Islet of Langerhans (tissue), 1 donor: ENCODE measurements around the gene AXIN2.
A peak's percentile ranks its signal among the peaks of the same experiment; 100 is the strongest.

Experiments used
- FAIRE-seq: peaks from one replicate; lab custom pipeline; 2011; peaks lifted over from hg19 to GRCh38; lab: Jason Lieb, UNC

AXIN2 gene

DNA sequence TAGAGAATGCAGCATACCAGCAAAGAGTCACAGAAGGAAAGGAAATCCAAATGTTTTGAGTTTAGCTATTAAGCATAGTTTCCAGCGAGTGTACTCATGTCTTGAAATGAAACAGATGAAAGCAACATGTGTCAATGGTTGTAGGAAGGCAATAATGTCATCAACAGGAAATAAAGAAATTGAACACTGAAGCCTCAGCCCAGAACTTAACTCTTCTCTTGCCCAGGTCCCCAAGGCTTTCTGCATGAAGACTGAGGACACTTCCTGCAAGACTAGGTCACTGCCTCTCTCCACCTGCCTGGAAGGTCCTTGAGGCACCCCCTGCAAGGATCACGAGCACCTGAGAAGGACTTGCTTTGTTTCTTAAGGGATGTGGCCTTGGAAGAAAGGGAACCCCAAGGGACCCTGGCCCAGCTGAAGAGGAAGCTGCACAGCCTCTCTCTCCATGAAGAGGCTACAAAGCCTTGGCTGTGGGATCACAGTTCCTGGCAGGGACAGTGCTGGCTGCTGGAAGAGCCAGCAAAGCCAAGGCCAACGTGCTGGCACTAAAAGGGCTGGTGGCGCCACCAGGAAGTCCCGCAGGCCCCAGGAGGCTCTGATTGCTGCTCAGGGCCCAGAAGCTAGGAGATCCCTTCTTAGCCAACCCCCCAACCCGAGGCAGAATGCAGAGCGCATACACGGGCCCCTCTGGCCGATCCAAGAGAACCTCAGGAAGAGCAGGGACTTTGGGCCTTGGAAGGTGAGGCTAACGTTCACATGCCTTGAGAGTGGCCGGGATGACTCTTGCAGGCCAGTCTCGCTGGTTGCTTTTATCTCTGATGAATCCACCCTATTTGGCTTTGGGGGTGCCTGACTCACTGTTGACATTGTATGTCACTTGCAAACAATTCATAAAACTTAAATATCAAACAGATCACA lies 23.4 kb upstream of the AXIN2 start:
- FAIRE-seq: no peak

DNA sequence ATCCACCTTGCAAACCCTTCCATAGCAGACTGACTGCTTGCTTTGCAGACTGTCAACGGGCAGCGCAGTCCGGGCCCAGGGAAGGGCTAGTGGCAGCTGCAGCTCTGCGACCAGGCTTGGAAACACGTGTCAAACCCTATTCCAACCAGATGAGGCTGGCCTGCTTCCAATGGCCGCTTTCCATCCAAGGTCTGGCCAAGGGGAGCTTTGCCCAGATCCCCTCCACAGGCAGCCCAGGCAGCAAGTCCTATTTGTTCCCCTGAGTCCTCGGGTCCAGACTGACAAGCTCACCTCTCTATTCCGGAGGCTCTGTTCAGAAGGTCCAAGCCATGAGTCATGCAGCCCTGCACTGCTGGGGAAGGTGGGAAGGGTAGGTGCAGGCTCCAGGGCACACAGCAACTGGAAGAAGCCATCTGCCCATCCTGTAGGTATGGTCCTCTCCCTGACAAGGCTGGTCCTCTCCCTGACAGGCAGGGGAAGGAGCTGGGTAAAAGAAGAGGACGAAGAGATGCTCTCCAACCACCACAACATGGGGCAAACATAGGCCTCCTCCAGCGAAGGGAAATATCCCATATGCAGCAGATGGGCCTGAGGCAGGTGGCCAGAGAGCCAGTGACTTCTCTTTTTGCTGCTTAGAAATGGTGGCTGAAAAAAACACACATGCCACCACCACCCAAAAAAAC lies 22.6 kb upstream of the AXIN2 start:
- no peak for FAIRE-seq

DNA sequence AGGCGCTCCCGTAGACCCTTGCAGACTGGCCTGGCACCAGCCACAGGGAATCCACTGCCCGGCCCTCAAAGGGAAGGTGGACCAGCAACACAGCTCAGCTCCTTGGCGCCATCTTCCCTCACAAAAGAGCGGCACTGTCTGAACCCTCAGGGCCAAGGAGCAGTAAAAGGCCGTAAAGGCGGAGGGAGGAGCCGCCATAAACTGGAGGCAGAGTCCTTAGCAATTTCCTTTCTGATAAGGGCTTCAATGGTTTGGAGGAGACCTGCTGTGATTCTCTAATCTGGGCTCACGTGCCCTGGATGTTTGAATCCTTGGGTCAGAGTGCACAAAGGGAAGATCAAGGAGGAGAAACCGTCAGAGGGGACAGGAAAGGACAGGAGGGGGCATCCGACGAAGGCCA lies 15.5 kb upstream of the AXIN2 start:
- FAIRE-seq: no peak

DNA sequence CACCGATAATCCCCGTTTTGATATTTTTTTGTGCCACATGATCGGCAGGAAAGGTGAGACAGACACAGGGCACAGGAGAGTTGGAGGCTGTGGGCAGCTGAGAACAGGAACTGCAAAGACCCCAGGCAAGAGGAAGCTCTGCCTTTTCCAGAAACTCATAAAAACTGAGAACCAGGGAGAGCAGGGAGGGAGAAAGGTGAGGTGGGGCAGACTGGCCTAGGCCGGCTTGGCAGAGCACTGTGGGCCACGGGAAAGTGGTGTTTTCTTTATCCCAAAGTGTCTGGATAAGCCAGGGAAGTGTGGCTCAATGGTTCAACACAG lies 11.8 kb upstream of the AXIN2 start:
- FAIRE-seq: no peak

DNA sequence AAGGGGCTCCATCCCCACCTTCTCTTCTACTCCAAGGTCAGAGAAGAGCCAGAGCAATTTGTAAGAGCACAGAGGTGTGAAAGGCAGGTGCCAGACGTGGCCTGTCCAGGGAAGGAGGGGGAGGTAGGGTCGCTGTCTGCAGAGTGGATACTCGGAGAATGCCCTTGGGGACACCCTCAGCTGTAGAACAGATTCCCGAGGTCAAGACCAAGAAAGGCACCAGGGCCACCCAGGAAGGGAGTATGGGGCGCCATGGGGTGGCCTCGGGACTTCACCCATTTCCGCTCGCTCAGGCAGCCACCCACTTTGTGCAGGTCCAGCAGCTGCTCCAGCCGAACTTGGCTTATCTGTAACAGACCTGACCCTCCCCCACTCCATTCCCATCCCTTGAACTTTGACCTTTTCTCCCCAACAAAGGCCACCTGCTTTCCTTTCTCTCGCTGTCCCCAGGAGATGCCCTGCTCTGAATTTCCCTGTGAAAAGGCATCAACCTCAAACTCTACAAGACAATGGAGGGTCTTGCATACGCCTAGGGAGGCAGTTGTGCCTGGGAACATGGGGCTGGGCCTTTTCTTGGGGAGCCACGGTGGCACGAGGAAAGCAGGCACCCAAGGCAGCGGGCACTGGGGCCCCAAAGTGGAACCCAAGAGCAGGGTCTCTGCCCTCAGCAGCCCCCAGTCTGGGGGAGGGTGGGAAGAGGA lies 11.3 kb upstream of the AXIN2 start:
- FAIRE-seq: no peak

DNA sequence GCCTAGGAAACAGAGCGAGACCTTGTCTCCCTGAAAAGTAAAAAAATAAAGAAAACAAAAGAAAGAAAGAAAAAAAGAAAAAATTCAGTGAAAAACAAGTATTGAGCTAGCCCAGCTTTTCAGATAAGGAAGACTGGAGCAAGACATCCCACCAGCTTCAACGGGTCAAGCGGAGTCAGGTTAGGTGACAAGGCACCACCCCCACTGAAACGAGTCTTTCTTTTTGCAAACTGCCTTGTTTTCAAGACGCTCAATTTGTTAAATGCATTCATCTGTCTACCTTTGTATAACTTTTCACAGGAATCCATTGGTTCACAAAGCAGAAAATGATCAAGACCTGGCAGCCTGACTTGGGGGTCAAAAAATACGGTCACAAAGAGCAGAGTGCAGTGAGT lies 10.7 kb upstream of the AXIN2 start:
- no peak for FAIRE-seq

DNA sequence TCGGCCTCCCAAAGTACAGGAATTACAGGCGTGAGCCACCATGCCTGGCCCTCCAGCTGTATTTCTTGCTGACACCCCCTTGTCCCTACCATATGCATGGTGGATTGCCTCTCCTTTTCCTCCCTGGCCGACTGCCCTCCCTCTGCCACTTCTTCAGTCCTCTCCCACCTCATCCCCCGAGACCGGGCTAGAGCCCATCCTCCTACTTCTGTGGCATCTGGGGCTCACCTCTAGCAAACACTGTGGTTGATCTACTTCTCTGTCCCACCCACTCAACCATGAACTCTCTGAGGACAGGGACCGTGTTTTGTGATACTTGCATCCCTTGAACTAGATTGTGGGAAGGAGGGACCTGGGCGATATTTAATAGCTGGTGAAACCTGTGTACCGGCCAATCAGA lies 7.5 kb upstream of the AXIN2 start:
- no peak for FAIRE-seq

DNA sequence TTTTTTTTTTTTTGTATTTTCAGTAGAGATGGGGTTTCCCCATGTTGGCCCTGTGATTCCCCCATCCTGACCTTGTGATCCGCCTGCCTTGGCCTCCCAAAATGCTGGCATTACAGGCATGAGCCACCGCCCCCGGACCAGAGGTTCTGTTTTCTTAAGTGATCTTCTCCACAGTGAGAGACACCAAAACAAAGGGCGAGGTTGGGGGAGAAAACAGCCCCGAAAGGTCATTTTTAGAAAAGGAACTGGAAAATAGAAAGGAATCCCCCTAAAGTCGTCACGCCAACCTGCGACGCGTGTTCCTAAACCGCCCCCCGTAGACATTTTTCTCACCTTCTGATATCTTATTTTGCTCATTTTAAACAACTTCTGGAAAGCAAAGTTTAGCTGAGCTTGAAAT lies 6.1 kb upstream of the AXIN2 start:
- no peak for FAIRE-seq

DNA sequence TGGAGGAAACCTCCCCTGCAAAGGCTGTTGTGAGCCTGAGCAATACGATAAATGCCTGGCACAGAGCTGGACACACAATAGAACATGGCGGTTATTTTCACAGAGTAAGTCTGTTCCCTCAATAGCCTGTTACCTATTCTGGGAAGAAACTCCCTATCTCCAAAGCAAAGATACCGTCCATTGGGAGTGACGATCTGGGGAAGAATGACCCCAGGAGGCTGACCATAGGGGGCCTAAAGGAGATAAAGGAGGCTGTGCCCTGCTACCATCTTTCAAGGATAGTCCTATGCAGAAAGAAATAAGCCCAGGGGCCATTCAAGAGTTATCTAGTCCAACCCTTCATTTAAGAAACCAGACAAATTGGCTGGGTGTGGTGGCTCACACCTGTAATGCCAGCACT lies 4.1 kb upstream of the AXIN2 start:
- no peak for FAIRE-seq

DNA sequence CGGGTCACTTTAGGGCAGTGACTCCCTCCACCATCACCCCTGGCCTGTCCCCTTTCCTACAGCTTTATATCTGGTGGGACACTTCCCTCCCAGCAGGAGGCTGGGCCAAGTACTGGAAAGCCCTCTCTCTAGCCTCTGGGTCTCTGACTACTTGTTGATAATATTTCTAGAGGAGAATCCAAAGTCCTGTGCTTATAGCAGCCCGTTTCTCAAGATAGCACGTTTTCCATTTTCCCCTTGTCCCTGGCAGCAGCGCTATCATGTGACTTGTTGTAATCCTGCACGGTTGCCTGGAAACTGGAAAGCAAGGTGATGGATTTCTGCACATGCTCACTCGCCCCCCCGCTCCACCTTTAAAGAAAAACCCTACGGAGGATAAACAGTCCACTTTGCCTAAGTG lies 3.3 kb upstream of the AXIN2 start:
- FAIRE-seq: peak; percentile 98

DNA sequence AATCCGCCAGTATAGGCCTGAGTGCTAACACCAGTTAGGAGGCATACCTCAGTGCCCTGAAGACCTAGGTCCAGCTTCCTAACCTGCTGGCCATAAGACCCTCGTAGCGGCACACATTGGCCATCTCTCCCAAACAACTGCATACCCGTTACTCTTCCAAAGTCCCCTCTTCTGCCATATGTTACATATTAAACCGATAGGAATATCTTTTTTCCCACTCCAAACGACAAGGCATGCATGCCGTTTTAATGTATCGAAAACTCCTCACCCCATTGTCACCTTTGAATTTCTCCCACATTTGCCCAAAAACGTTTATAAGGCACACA lies 721 bp upstream of the AXIN2 start:
- FAIRE-seq: no peak

DNA sequence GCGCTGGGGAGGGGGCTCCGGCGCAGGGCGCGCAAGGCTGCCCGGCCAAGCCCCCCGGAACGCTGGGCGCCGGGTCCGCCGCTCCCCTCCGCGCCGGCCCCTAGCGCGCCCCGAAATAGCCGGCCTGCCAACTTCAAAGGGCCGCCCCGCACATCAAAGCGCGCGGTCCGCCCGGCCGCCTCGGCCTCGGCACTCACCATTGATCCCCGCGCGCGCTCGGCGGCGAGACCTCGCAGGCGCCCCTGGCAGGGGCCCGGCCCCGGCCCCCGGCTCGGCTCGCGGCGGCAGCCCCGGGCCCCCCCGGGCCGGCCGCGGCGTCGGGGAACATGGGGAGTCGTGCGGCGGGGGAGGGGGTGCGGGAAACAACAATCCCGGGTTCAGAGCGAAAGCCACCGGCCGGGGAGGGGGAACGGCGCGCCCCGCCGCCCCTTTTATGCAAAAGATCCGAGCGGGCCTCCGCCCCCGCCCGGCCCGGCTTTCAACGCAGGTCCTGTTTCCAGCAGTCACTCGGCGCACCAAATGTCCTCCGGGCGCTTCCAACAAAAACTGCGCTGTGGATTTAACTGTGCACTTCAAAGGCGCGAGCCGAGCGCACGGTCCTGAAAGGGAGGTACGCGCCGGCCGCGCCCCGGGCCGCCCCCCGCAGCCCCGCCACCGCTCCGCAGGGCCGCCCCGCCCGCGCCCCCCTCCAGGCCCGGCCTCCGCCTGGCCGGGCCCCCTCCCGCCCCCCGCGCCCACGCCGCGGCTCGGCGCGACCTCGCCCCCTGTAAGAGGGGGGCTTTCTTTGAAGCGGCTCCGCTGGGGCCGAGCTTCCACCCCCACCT lies 608 bp downstream of the AXIN2 start:
- no peak for FAIRE-seq

DNA sequence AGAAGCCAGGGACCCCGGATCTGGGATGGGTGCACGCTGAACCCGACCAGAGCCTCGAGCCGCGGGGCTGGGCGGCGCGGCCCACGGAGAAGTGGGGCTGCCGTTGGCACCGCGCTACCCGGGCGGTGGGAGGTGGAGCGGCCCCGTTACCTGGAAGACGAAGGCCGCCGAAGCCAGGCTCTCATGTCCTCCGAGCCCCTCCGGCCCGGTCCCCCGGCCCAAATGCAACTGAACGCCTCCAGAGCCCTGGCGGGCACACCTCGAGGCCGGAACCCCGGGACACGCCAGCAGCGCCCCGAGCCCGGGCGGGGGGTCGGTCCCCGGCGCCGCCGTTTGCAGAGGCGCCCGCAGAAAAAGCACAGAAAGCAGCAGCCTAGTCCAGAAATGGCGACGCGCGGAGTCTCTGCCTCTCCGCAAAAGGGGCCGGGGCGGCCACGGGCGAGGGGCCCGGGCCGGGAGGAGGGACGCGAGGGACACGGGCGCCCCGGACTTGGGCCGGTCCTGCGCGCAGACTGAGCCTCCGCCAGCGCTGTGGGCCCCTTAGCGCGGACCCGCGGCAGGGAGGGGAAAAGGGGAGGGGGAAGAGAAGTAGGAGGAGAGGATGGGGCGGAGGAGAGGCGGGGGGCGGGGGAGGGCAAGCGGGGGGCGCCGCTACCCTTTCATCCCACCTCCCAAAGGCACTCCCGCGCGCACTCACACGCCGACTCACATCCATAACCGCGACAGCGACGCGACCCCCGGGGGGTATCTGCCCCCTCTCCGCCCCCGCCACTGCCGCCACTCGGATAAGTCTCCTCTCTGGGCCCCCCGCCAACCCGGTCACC lies 1.4 kb downstream of the AXIN2 start:
- no peak for FAIRE-seq

DNA sequence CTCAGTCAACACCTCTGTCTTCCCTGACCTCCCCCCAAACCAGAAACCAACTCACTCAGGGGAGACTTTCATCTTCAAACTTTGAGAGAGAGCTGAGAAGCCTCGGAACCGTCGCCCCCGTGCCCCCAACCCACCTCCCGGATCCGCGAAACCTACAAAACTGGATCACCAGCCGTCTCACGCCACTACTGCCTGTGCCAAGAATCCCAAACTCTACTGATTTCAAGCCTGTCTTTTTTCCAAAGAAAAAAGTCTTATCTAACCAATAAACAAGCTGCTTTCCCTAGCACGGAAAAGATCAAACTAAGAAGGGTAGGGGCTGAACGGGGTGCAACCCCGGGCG lies 2.0 kb downstream of the AXIN2 start:
- no peak for FAIRE-seq

DNA sequence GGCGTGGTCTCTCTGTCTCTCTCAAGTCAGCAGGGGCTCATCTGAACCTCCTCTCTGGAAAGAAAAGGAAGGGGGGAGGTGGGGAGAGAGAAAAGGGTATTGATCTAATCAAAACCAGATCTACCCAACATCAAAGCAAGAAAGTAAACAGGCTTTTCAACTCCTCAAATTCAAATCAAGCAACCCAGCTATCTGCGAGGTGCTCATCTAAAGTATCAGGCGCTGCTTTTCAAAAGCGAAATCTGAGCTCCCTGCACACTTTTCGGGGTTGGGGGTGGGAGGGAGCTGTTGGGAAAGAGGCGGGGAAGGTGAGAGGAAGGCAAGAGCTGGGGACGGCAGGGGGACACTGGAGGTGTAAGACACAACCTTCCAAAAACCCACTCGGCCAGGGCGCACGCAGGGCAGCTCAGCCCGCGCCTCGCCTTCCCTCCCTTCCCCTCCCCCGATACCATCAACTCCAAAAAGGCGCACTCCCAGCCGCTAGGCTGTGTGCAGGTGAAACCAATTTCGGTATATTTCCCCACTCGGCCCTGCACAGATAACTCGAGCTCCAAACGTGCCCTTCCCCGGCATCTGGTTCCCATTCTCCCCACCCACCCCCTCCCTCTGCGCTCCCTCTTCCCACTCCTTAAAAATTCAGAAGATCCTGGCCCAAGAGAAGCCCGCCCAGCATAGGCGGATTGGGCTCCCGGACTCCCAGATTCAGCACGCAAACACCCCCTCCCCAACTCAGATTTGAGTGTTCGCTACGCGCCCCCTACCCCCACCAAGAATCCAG lies 2.6 kb downstream of the AXIN2 start:
- FAIRE-seq: no peak

DNA sequence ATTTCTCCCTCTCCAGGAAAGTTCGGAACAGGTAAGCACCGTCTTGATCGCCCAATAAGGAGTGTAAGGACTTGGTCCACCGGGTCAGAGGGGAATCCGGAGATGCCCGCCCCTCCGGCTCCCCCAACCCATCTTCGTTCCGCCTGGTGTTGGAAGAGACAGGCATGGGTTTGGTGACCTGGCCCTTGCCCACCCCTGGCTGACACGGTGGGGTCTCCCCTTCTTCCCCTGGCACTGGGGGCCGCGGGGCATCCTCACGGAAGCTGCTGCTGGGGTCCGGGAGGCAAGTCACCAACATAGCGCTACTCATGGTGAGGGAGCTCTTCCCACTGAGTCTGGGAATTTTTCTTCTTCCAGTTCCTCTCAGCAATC lies 3.2 kb downstream of the AXIN2 start:
- no peak for FAIRE-seq

DNA sequence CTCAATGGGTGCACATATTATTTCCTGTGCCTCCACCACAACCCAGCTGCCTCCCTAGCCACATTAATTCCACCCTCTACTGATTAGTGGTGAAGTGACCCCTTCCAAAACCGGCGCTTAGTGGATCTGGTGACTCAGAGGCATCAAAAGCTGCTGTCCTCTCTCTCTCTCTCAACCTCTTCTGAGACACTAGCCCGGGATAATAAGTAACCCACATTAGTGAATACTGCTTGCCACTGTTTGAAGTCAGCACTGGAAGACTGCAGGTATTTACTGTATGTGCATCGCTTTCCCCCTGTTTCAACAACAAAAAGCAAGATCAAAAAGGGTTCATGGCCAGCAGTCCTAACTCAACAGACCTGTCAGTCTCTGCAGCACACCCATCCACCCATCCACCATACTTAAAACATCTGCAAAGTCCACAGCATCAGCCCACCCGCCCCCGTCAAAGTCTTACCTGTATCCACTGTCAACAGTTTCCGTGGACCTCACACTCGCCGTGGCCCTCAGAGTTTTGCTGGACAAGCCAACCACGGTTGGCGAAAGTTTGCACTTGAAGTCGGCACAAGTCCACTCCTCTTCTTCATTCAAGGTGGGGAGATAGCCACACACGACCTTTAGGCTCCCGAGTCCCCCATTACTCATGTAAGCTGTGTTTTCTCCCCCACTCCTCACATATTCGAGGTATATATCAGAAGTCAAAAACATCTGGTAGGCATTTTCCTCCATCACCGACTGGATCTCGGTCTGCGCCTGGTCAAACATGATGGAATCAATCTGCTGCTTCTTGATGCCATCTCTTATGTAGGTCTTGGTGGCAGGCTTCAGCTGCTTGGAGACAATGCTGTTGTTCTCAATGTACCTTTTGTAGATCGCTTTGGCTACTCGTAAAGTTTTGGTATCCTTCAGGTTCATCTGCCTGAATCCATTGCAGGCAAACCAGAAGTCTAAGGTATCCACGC lies 3.8 kb downstream of the AXIN2 start:
- no peak for FAIRE-seq

DNA sequence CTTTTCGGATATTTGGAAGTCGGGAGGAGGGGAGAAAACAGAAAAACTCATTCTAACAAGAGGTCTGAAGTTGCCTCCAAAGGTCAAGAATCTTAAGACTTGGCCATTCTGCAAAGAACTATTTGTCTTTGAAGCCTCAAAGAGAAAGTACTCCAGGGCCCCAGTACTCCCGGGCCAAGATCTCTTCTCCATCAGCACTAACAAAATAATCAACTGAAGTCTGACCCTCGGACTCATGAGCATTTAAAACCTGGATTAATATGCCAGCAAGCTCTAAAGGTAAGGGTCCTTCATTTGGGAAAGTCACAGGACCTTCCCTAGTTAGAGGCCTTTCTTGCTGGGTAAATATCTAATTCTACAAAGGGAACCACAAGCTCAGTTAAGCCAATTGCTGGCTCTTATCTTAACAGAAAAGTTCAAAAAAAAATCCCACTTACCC lies 4.5 kb downstream of the AXIN2 start:
- no peak for FAIRE-seq

DNA sequence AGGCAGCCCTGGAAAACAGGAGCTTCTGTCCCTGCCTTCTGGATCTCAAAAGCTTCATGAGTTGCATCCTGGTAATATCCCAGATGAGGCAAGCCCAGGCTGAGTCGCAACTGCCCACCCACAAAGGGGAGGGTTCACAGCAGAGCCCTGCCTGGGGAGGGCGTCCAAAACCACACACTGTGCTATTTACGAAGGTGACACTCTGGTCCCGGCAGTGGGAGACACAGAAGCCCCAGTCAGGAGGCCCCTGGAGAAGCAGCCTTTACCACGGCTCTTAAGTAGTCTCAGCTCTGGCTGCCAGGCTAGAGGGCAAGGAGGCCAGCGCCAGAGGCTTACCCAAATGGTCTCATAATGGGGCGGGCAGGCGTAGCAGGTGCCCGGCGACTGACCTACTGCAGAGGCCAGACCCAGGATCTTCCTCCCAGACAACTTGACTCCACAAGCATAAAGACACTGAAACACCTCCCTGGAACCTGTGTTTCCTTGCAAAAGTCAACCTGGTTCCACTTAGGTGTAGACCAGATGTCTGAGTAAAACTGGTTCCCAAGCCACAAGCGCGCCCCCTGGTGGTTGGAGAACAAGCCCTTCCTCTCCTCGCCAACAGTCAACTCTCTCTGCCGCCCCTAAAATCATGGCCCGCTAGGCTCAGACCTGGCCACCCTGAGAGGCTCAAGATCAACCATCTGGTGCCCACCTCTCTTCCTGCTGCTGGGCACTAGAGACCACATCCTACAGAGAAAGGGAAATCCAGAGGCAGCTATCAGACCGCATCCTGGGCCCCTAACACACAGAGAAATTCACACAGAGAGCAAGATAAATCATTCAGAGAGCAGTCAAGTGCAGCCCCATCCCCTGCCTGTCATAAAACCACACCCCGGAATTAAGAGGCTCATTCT lies 5.2 kb downstream of the AXIN2 start:
- no peak for FAIRE-seq
